HepG2 (cell line): ENCODE data around the gene CENPB. TPM values are rescaled to one million over a fixed set of nuclear protein-coding genes. Genes with fewer than 3 reads are reported as not detected.

Experiments used
- BRD4 ChIP-seq: sonication (generic); formaldehyde crosslinking; IDR thresholded peaks from 2 replicates; pipeline ENCODE4 v1.4.0; 2020; ENCODE audit warnings: missing genetic modification reagents
- MTF1 ChIP-seq: sonication (generic); formaldehyde crosslinking; IDR thresholded peaks from 2 replicates; pipeline ENCODE4 v1.5.0; 2020; ENCODE audit warnings: missing genetic modification reagents
- PAX8 ChIP-seq: sonication (generic); formaldehyde crosslinking; IDR thresholded peaks from 2 replicates; pipeline ENCODE4 v1.8.0; 2022; ENCODE audit warnings: mild to moderate bottlenecking, missing genetic modification reagents, borderline replicate concordance
- REXO4 ChIP-seq: sonication (generic); formaldehyde crosslinking; IDR thresholded peaks from 2 replicates; pipeline ENCODE4 v1.8.0; 2022; ENCODE audit warnings: missing genetic modification reagents, mild to moderate bottlenecking, borderline replicate concordance
- SMAD3 ChIP-seq: sonication (generic); formaldehyde crosslinking; IDR thresholded peaks from 2 replicates; pipeline ENCODE4 v1.4.0; 2020; ENCODE audit warnings: missing genetic modification reagents
- TBX3 ChIP-seq: fragments of 450-650 bp; IDR thresholded peaks from 2 replicates; pipeline ENCODE4 v1.6.1; 2017; ENCODE audit warnings: antibody characterized with exemption, mild to moderate bottlenecking, inconsistent platforms, borderline replicate concordance
- ZNF446 ChIP-seq: sonication (generic); formaldehyde crosslinking; IDR thresholded peaks from 2 replicates; pipeline ENCODE4 v1.5.0; 2020; ENCODE audit warnings: mild to moderate bottlenecking, missing genetic modification reagents
- ZNF451 ChIP-seq: sonication (generic); formaldehyde crosslinking; IDR thresholded peaks from 2 replicates; pipeline ENCODE4 v1.5.0; 2020; ENCODE audit warnings: mild to moderate bottlenecking, missing genetic modification reagents
- ZNF841 ChIP-seq: sonication (generic); formaldehyde crosslinking; IDR thresholded peaks from 2 replicates; pipeline ENCODE4 v1.8.1; 2023; ENCODE audit warnings: missing genetic modification reagents, borderline replicate concordance
- polyA plus RNA-seq, 8 experiments: library from polyadenylated mRNA; depleted of rRNA in 3 of 8; stranded (reverse) in 7 of 8; unstranded in 1 of 8; fragments of >200 nt; fragmentation: Illumina TruSeq in 4 of 8; extraction: Trizol in 4 of 8; gene quantifications; 2 replicates each; pipeline versions ENCODE4 v1.2.1 to v1.2.3, GENCODE V29; 2011 to 2016; ENCODE audit warnings: low read depth in 4 of 8, missing spikeins in 1 of 8, mixed read lengths in 1 of 8; ENCODE audit not compliant: insufficient read depth in 1 of 8
- total RNA-seq, 5 experiments: library from RNA; depleted of rRNA; stranded (reverse); fragments of >200 nt; fragmentation: Illumina TruSeq; extraction: Trizol; gene quantifications; 2 replicates each; pipeline ENCODE4 v1.2.3, GENCODE V29; 2016; ENCODE audit warnings: low read depth in 1 of 5
- TF ChIP-seq, protein P1 (sequence below), 2 experiments: fragments of 450-650 bp in 1 of 2; sonication (generic) in 1 of 2; formaldehyde crosslinking in 1 of 2; IDR thresholded peaks; 2 replicates each; pipeline versions ENCODE4 v1.6.1 to v1.8.0; 2016 to 2022; ENCODE audit warnings: antibody characterized with exemption in 1 of 2, mild to moderate bottlenecking in 1 of 2, missing genetic modification reagents in 1 of 2
- TF ChIP-seq, protein P2 (sequence below): sonication (generic); formaldehyde crosslinking; IDR thresholded peaks from 2 replicates; pipeline ENCODE4 v1.4.0; 2020; ENCODE audit warnings: missing genetic modification reagents, mild to moderate bottlenecking, borderline replicate concordance
- TF ChIP-seq, protein P3 (sequence below): sonication (generic); formaldehyde crosslinking; IDR thresholded peaks from 2 replicates; pipeline ENCODE4 v1.4.0; 2020; ENCODE audit warnings: missing genetic modification reagents

CENPB gene
- total and polyA plus RNA-seq, 2 of the 13 experiments (the other 11 are each of a cell fraction or from before 2014, with no cell fraction given): 10.4 to 54.5 TPM

DNA sequence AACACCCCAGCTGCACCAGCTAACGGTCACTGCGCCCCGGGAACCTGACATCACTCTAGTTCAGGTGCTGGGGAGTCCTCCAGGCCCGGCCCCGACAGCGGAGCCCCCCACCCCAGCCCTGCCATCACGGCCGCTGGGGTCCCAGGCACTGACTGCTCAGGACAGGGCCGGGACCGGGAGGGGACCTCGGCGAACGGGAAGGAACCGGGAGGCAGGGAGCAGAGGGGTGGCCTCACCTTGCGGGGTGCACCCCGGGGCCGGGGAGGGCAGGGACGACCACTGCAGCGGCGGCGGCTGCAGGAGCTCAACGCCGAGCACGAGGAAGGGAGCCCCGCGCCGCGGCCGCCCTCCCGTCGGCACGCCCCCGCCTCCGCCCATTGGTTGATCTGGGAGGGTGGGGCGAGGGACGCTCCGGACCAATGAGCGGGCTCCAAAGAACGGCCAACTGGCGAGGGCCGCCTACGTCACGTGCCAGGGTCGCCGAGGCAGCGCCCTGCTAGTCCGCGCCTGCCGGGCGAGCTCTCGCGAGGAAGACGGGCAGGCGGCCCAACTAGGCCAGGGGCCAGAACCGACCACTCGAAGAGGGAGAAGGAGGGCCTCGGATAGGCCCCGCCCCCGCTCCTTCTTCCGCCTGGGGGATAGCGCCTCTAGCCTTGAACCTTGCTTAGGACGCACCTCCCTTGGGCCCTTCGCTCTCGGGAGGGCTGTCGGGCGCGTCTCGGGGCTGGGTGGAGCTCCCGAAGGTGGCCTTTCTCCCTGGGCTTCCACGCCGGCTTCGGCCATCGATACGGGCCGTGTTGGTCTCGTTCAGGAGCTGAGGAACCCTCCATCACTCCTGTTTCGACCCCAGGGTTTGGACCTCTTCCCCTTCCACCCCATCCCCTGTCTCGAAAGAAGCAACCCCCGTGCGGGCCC is 18.9 kb downstream of the CENPB start, which contains the start of gene ADISSP (continued):
- TF ChIP-seq, protein P1, sequence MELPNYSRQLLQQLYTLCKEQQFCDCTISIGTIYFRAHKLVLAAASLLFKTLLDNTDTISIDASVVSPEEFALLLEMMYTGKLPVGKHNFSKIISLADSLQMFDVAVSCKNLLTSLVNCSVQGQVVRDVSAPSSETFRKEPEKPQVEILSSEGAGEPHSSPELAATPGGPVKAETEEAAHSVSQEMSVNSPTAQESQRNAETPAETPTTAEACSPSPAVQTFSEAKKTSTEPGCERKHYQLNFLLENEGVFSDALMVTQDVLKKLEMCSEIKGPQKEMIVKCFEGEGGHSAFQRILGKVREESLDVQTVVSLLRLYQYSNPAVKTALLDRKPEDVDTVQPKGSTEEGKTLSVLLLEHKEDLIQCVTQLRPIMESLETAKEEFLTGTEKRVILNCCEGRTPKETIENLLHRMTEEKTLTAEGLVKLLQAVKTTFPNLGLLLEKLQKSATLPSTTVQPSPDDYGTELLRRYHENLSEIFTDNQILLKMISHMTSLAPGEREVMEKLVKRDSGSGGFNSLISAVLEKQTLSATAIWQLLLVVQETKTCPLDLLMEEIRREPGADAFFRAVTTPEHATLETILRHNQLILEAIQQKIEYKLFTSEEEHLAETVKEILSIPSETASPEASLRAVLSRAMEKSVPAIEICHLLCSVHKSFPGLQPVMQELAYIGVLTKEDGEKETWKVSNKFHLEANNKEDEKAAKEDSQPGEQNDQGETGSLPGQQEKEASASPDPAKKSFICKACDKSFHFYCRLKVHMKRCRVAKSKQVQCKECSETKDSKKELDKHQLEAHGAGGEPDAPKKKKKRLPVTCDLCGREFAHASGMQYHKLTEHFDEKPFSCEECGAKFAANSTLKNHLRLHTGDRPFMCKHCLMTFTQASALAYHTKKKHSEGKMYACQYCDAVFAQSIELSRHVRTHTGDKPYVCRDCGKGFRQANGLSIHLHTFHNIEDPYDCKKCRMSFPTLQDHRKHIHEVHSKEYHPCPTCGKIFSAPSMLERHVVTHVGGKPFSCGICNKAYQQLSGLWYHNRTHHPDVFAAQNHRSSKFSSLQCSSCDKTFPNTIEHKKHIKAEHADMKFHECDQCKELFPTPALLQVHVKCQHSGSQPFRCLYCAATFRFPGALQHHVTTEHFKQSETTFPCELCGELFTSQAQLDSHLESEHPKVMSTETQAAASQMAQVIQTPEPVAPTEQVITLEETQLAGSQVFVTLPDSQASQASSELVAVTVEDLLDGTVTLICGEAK (IDR thresholded peaks at IDR 0.05): no peak
- TF ChIP-seq, protein P1 (CRISPR knock-in tag; IDR thresholded peaks at IDR 0.05): peak; percentile 86
- TF ChIP-seq REXO4 (CRISPR knock-in tag) (no peak; the same call in 1 of the 2 replicates), PAX8 (CRISPR knock-in tag) (peak; percentile 68; the same call in 1 of the 2 replicates), BRD4 (peak; percentile 92), ZNF446 (peak; percentile 94), SMAD3 (CRISPR knock-in tag) (0 out of 2 replicates have a peak, but pooled peaks have one; percentile 35), ZNF451 (CRISPR knock-in tag) (no peak; the same call in 1 of the 2 replicates), ZNF841 (CRISPR knock-in tag) (no peak), TBX3 (0 out of 2 replicates have a peak, but pooled peaks have one; percentile 21), MTF1 (CRISPR knock-in tag) (peak; percentile 75; the same call in 1 of the 2 replicates)
- TF ChIP-seq, protein P2, sequence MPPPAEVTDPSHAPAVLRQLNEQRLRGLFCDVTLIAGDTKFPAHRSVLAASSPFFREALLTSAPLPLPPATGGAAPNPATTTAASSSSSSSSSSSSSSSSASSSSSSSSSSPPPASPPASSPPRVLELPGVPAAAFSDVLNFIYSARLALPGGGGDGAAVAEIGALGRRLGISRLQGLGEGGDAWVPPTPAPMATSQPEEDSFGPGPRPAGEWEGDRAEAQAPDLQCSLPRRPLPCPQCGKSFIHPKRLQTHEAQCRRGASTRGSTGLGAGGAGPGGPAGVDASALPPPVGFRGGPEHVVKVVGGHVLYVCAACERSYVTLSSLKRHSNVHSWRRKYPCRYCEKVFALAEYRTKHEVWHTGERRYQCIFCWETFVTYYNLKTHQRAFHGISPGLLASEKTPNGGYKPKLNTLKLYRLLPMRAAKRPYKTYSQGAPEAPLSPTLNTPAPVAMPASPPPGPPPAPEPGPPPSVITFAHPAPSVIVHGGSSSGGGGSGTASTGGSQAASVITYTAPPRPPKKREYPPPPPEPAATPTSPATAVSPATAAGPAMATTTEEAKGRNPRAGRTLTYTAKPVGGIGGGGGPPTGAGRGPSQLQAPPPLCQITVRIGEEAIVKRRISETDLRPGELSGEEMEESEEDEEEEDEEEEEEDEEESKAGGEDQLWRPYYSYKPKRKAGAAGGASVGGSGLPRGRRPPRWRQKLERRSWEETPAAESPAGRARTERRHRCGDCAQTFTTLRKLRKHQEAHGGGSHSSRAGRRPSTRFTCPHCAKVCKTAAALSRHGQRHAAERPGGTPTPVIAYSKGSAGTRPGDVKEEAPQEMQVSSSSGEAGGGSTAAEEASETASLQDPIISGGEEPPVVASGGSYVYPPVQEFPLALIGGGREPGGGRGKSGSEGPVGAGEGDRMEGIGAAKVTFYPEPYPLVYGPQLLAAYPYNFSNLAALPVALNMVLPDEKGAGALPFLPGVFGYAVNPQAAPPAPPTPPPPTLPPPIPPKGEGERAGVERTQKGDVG (CRISPR knock-in tag): 0 out of 2 replicates have a peak, but pooled peaks have one; percentile 16
- TF ChIP-seq, protein P3, sequence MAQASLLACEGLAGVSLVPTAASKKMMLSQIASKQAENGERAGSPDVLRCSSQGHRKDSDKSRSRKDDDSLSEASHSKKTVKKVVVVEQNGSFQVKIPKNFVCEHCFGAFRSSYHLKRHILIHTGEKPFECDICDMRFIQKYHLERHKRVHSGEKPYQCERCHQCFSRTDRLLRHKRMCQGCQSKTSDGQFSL (CRISPR knock-in tag): peak; percentile 77; the same call in 1 of the 2 replicates
